ENCODE data around the gene EREG. TPM values are rescaled to one million over a fixed set of nuclear protein-coding genes. Genes with fewer than 3 reads are reported as not detected.

EREG gene, protein sequence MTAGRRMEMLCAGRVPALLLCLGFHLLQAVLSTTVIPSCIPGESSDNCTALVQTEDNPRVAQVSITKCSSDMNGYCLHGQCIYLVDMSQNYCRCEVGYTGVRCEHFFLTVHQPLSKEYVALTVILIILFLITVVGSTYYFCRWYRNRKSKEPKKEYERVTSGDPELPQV
- total RNA-seq (under 1 TPM; 0.58 to 0.59 TPM), total RNA-seq (0 to 24.0 (median 0.99) reads per million in 172 experiments)
- polyA plus RNA-seq (2013, experiment 1 of 2), result 1.0 TPM
- polyA plus RNA-seq (2013, experiment 2 of 2), result 0.97 TPM

DNA sequence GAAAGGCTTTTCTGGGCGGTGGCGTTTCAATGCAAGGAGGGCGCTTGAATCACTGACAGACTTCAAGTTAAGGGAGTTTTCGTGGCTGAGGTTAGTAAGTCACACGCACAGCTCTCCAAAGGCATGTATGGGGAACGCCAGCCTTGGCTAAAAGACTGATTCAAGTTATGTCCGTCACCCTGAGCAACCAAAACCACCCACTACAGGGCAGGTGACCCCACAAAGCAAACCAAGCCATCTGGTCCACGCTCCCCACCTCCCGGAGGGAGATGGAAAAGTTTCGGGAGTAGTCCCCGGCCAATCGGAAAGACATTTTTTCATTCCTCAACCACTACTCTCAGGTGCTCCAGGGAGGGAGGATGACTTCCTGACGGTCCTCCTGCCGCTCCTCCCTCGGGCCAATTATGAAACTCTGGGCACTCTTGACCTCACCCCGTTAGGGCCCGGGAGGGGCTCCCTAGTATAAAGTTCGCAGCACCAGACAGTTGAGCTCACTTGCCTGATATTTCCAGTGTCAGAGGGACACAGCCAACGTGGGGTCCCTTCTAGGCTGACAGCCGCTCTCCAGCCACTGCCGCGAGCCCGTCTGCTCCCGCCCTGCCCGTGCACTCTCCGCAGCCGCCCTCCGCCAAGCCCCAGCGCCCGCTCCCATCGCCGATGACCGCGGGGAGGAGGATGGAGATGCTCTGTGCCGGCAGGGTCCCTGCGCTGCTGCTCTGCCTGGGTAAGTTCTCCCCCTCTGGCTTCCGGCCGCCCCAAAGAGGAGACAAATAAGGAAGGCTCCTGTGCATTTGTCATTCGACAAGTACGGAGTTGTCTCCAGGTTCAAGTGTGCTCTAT lies at the start of gene EREG:
EREG (plus strand) TSS at position 494 of the 840 bp plus-strand sequence; CDS start at position 658, 164 bp downstream.
- peak within 1 kb of the TSS; percentile 28 for H3K4me3 ChIP-seq (ENCODE audit: low read length)
- POLR2A ChIA-PET, result no interaction called here
- ATAC-seq (ENCODE audit: poor library complexity) (peak; percentile 64), DNase-seq (peak in 6 of 14 experiments; percentile 2 to 73 (median 30))
- Mint-ChIP-seq H3K36me3 (ENCODE audit: low read depth) (no peaks in the 10 kb centered on the region), H3K27ac (no peak within 1 kb of the TSS), H3K9me3 (no peaks in the 10 kb centered on the region), H3K4me1 (ENCODE audit: low read depth) (peaks cover 18% of the 10 kb centered on the region), H3K27me3 (peaks cover 56% of the 10 kb centered on the region), H3K4me3 (peak within 1 kb of the TSS; percentile 60)
- no peak for TF ChIP-seq CTCF (IDR thresholded peaks at IDR 0.05)
- CTCF ChIA-PET, result no interaction called here
- peaks cover 10% of the 10 kb centered on the region for H3K4me1 ChIP-seq (ENCODE audit: insufficient read depth, low read length)
- no peak within 1 kb of the TSS for H3K27ac ChIP-seq (ENCODE audit: low read depth in 1 of 2, low read length in 2 of 2)
- no peaks in the 10 kb centered on the region for H3K36me3 ChIP-seq (ENCODE audit: insufficient read depth, low read length)
- H3K27me3 ChIP-seq (ENCODE audit: control insufficient read depth in 1 of 2, insufficient read depth in 2 of 2, low read length in 2 of 2), result peaks cover 20 to 48% of the 10 kb centered on the region in 2 experiments
- H3K9me3 ChIP-seq (ENCODE audit: control insufficient read depth in 1 of 2, insufficient read depth in 1 of 2, low read length in 2 of 2), result peaks cover 0 to 4% of the 10 kb centered on the region in 2 experiments
- intact Hi-C loops (cut with DNase I, micrococcal nuclease), result no loop called here

GRCh38 chr4:74315376-74315775 lies 49.6 kb upstream of the EREG start:
- Histone ChIP-seq H3K36me3 (ENCODE audit: insufficient read depth, low read length) (no peaks in the 10 kb centered on the region), H3K27me3 (ENCODE audit: control insufficient read depth in 1 of 2, insufficient read depth in 2 of 2, low read length in 2 of 2) (no peaks in the 10 kb centered on the region), H3K4me1 (ENCODE audit: insufficient read depth, low read length) (peaks cover 1% of the 10 kb centered on the region), H3K9me3 (ENCODE audit: control insufficient read depth in 1 of 2, insufficient read depth in 1 of 2, low read length in 2 of 2) (no peaks in the 10 kb centered on the region), H3K4me3 (ENCODE audit: low read length) (no peak overlapping the region), H3K27ac (ENCODE audit: low read depth in 1 of 2, low read length in 2 of 2) (no peak overlapping the region)
- Mint-ChIP-seq H3K27me3 (peaks cover under 1% of the 10 kb centered on the region), H3K4me1 (ENCODE audit: low read depth) (peaks cover 3% of the 10 kb centered on the region), H3K27ac (no peak overlapping the region), H3K4me3 (no peak overlapping the region), H3K9me3 (no peaks in the 10 kb centered on the region), H3K36me3 (ENCODE audit: low read depth) (no peaks in the 10 kb centered on the region)
- CTCF ChIA-PET, result interaction anchor here (1.4 kb wide), 1 partner anchor 82 kb away, joined by 3 read pairs; no protein-coding TSS in a partner anchor
- no peak for ATAC-seq (ENCODE audit: poor library complexity)
- intact Hi-C loops (cut with DNase I, micrococcal nuclease), result no loop called here
- POLR2A ChIA-PET, result no interaction called here
- TF ChIP-seq CTCF (IDR thresholded peaks at IDR 0.05), result no peak
- no peak for DNase-seq

DNA sequence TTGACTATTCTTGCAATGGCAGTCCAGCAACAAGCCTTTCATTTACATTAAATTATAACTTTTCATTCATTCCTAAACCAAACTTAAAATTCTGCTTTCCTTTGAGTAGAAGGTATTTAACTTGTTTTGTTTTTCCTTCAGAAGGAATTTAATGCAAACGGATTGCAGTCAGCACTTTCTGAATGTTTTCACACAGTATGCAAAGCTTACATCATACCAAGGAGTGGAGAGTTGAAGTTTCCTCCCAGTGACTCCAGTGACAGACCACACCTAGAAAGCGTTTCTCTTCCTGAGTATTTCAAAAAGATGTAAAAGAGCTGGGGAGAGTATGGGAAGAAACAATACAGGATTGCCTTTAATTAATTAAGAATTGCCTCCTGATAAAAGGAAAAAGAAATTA lies 48.5 kb upstream of the EREG start:
- ChIA-PET CTCF (no interaction called here), POLR2A (interaction anchor here (0.6 kb wide), 1 partner anchor 135 kb away, joined by 3 read pairs; no protein-coding TSS in a partner anchor)
- H3K27me3 ChIP-seq (ENCODE audit: control insufficient read depth in 1 of 2, insufficient read depth in 2 of 2, low read length in 2 of 2), result no peaks in the 10 kb centered on the region
- Mint-ChIP-seq H3K27me3 (peaks cover 6% of the 10 kb centered on the region), H3K4me3 (no peak overlapping the region), H3K9me3 (no peaks in the 10 kb centered on the region), H3K27ac (no peak overlapping the region), H3K36me3 (ENCODE audit: low read depth) (no peaks in the 10 kb centered on the region), H3K4me1 (ENCODE audit: low read depth) (no peaks in the 10 kb centered on the region)
- H3K36me3 ChIP-seq (ENCODE audit: insufficient read depth, low read length), result no peaks in the 10 kb centered on the region
- no peak for TF ChIP-seq CTCF (IDR thresholded peaks at IDR 0.05)
- no peaks in the 10 kb centered on the region for H3K9me3 ChIP-seq (ENCODE audit: control insufficient read depth in 1 of 2, insufficient read depth in 1 of 2, low read length in 2 of 2)
- intact Hi-C loops (cut with DNase I, micrococcal nuclease), result no loop called here
- H3K4me1 ChIP-seq (ENCODE audit: insufficient read depth, low read length), result peaks cover 5% of the 10 kb centered on the region
- DNase-seq, result no peak
- H3K4me3 ChIP-seq (ENCODE audit: low read length), result no peak overlapping the region
- H3K27ac ChIP-seq (ENCODE audit: low read depth in 1 of 2, low read length in 2 of 2), result no peak overlapping the region
- ATAC-seq (ENCODE audit: poor library complexity), result no peak

Measured in CD4-positive, alpha-beta T cell (primary cell).